GM19238 (cell line): Measurements from ENCODE around the gene MYH14.

Experiments used
- DNase-seq: peaks from one replicate; pipeline ENCODE4 v3.0.0; 2011; ENCODE audit warnings: low spot score; ENCODE audit not compliant: insufficient read length

MYH14 gene

GRCh38 chr19:50287331-50287730 lies 83.9 kb downstream of the MYH14 start:
- DNase-seq, result no peak

GRCh38 chr19:50288954-50289353 lies 85.5 kb downstream of the MYH14 start:
- no peak for DNase-seq

GRCh38 chr19:50290011-50290410 lies 86.6 kb downstream of the MYH14 start:
- no peak for DNase-seq

- no peak for DNase-seq
Measured at GRCh38 chr19:50290775-50291174, 87.4 kb downstream of the MYH14 start.

GRCh38 chr19:50292216-50292827 lies 88.9 kb downstream of the MYH14 start:
- no peak for DNase-seq

GRCh38 chr19:50293263-50294004 lies 90.0 kb downstream of the MYH14 start:
- DNase-seq, result no peak

GRCh38 chr19:50300051-50300450 lies 96.6 kb downstream of the MYH14 start:
- DNase-seq, result no peak

GRCh38 chr19:50300814-50301606 lies 97.6 kb downstream of the MYH14 start:
- DNase-seq, result no peak

- DNase-seq, result no peak
Measured at GRCh38 chr19:50301607-50301971, 98.2 kb downstream of the MYH14 start.

- DNase-seq, result no peak
Measured at GRCh38 chr19:50303558-50303957, 100.1 kb downstream of the MYH14 start.

GRCh38 chr19:50308991-50309390 lies 105.6 kb downstream of the MYH14 start:
- no peak for DNase-seq

- DNase-seq, result no peak
Measured at GRCh38 chr19:50309396-50310125, 106.1 kb downstream of the MYH14 start.

GRCh38 chr19:50310759-50311465 lies 107.5 kb downstream of the MYH14 start:
- no peak for DNase-seq

GRCh38 chr19:50311723-50312635 lies 108.6 kb downstream of the MYH14 start:
- DNase-seq, result no peak

- DNase-seq, result no peak
Measured at GRCh38 chr19:50312967-50313811, 109.8 kb downstream of the MYH14 start.

- DNase-seq, result no peak
Measured at GRCh38 chr19:50313812-50314536, 110.6 kb downstream of the MYH14 start.

- DNase-seq, result no peak
Measured at GRCh38 chr19:50314724-50315708, 111.6 kb downstream of the MYH14 start.
